Renal cortex interstitium (tissue), 11 donors: ENCODE measurements around the gene MLPH. TPM values are rescaled to one million over a fixed set of nuclear protein-coding genes. Genes with fewer than 3 reads are reported as not detected.
"Not testable (repeated sequence)": the region's sequence is repeated elsewhere in the genome, so short reads cannot be mapped to it uniquely, and the experiment has no call there.

Source experiments
- DNase-seq, 11 donors: peaks; one replicate each; pipeline ENCODE4 v3.0.0-alpha.2; 2013; ENCODE audit warnings: low read depth in 9 of 11, low spot score in 4 of 11; ENCODE audit errors: extremely low read depth in 1 of 11
- polyA plus RNA-seq, 3 donors: library from polyadenylated mRNA; unstranded; fragments of 120-200 nt; gene quantifications; one replicate each; pipeline ENCODE4 v1.2.1, GENCODE V29; 2013; ENCODE audit not compliant: insufficient read length in 3 of 3

Gene MLPH
- polyA plus RNA-seq, 3 donors: 1.2 to 4.3 (median 2.2) TPM

DNA sequence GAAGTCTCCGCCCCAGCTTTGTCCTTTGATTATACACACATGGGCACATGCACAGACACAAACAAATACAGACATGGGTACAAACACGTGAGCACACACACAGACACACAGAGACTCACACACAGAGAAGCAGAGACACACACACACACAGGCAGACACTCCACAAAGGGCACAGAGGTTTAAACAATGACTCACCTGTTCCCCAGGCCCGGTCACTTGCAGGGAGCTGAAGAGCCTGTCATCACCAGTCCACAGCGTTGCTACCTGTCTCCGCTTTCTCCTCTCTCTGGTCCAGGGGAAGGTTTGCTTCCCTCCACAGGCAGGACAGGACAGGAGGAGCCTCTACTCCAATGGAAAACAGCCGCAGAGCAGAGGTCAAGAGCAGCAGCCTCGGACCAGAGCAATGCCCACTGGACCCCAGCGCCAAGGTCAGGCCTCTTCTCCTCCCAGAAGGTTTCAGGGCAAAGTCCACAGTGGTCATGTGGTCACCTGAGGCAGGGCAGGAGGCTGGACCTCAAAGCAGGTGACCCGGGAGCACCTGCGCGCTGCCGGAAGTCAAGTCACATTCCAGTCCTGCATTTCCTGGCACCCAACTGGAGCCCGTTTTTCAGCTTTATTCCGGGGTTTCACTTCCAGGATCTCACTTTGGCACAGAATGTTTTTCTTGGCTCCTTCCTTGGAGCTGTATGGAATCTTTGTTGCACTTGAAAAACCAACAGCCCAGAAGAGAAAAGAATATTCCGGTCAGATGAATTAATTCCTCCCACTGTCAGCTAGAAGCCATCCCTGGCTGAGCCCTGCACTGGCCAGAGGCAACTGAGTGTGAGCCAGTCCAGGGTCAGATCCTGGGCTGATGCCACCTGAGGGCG lies 103.5 kb downstream of the MLPH start, which contains the start of gene RAB17:
Gene RAB17 (minus strand): TSS at position 463 of the 869 bp plus-strand sequence. CDS start 4,580 bp downstream, outside the sequence.
- DNase-seq: peak in 1 of 11 donors; percentile 47

DNA sequence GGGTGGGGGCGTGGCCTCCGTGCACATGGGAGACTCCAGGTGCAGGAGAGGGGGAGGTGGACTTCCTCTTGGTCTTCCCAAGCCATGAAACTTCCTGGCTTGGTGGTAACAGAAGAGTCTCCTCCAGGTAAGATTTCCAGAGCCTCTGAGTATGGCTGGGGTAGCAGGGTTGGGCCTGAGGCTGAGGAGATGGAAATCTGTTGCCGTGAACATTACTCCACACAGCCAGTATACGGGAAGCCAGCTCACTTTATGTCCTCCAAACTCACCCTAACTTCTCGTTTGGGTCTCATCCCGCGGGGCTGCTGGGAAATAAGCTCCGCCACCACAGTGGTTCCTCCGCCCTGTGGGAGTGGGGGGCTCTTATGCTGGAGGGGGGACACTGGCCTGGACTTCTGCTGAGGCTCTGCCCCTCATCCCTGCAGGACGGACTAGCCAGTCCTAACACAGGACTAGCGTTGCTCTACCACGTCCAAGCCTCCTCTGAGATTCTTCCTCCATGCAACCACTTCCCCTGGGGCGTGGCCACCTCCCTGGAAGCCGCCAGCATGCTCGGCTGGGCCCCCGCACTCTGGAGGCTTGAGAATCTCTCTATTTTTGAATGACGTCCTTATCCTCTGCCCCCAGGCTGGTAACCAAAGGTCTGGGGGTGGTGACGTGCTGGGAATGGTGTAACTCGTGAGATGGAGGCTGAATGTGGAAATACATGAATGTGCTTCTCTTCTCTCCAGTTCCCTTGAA lies 104.3 kb downstream of the MLPH start:
- DNase-seq: no peak

DNA sequence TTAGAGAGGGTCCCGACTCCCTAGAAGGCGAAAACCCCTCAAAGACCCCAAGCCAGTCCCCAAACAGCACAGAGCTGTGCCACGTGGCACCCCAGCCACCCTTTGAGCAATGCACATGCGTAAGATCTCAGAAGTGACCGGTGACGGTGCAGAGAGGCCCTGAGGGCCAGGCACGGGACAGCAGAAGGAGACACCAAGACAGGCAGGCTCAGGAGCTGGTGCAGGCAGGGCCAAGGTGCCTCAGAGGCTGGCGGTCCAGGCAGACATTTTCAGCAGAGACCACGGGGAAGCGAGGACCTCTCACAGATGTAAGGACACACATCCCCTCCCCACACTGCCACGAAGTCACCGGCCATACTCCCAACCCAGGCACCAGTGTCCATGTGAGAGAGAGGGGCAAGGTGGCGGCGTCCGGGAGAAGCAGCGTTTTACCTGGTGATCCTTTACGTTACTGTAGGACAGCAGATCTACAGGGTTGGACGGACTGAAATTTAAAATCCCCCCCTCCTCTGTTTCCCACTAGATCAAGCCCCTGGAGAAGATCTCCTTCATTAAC lies 105.5 kb downstream of the MLPH start:
- no peak for DNase-seq

DNA sequence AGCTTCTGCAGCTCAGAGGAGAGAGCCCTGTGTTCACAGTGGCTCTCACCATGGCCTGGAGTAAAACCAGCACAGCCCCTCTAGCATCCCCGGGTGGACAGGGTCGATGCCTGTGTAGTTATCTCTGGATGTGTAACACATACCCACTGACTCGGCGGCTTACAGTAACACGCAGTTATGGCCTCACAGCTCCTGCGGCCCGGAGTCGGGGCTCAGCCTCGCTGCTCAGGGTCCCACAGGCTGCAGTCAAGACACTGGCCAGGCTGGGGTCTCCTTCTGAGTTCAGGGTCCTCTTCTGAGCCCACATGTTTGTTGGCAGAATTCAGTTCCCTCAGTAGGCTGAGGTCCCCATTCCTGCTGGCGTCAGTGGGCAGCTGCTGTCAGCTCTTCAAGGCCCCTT lies 106.0 kb downstream of the MLPH start:
- no peak for DNase-seq

DNA sequence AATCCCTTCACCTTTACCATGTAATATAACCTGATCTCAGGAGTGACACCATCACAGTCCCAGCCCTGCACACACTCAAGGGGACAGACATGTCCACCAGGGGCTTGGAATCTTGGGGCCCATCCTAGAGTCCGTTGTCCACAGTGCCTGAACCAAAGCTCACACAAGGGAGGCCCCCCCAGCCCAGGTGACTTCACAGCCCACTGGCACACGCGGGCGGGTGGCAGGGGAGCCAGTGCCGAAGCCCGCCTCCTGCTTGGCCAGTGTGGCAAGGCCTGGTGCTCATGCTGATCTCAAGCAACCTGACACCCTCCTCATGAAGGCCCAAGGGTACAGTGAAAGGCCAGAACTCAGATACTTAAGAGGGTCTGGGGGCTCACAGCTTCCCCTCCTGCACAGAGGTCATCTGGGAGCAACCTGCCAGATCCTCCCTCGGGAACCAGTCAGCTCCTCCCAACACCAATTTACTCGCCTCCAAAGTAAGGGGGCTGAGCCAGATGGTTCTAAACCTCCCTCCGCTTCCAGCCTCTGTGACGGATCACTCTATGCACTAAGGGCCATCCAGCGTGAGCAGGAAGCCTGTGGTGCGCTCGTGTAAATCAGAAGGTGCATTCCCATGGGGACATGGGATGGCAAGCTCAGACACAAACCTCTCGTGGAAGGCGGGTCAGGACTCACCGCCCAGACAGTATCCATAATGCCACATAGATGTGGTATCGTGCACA lies 106.7 kb downstream of the MLPH start:
- DNase-seq: no peak

DNA sequence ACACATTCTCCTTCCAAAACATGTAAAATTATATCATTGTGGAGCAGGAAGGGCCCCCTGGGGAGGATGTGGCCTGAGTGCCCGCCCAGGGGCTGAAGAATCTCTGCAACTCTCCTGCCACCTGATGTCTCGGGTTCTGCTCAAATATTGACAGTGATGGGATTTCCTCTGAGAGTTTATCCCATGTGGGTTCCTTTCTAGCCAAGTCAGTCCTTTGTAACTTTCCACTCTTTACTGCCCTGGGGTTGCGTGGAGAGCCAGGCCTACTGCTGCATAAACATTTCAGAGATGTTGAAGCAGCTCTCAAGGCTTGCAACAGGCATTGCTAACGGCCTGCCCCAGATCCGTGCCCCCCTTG lies 107.4 kb downstream of the MLPH start:
- DNase-seq: no peak

DNA sequence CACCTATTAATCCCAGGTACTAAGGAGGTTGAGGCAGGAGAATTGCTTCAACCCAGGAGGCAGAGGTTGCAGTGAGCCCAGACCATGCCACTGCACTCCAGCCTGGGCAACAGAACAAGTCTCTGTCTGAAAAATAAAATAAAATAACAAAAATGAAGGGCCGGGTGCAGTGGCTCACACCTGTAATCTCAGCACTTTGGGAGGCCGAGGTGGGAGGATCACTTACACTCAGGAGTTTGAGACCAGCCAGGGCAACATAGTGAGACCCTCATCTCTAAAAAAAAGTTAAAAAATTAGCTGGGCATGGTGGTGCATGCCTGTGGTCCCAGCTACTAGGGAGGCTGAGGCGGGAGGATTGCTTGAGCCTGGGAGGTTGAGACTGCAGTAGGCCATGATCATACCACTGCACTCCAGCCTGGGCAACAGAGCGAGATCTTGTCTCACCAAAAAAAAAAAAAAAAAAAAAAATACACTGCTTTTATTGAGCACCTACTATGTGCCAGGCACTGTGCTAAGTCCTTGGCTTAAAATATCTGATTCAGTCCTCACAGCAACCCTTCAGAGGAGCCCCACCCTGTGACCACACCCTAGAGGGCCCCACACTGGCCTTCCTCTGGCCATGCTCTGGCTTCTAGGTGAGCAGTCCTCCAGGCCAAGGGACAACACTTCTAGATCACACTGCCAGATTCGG lies 108.9 kb downstream of the MLPH start:
- DNase-seq: not testable (repeated sequence)

DNA sequence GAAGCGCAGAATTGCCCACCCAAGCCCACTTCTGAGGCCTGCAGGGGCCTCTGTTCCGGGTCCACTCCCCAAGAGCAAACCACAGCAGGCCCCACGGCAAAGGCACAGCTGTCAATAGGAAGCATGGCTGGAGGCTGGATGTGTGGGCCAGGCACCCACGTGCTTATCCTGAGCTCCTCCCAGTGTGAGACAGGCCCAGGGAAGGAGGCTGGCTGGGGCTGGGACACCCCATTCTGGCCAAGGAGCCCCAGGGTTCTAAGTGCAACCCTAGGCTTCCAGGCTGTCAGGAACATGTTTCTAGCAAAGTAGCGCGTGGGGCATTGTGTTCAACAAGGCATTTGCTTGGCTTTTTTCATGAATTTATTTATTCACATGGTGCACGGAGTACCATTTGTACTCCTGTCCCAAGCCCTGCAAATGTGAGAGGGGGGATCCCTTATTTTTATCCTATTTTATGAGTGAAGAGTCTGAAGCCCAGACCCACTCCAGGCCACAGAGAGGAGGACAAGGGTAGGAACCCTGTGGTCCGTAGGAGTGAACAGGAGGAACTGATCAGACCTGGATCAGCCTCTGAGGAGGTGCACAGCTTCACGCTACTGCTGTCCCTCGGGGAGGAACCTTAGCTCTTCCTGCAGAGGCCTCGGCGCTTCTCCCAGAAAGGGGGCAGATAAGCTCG lies 109.6 kb downstream of the MLPH start:
- no peak for DNase-seq

DNA sequence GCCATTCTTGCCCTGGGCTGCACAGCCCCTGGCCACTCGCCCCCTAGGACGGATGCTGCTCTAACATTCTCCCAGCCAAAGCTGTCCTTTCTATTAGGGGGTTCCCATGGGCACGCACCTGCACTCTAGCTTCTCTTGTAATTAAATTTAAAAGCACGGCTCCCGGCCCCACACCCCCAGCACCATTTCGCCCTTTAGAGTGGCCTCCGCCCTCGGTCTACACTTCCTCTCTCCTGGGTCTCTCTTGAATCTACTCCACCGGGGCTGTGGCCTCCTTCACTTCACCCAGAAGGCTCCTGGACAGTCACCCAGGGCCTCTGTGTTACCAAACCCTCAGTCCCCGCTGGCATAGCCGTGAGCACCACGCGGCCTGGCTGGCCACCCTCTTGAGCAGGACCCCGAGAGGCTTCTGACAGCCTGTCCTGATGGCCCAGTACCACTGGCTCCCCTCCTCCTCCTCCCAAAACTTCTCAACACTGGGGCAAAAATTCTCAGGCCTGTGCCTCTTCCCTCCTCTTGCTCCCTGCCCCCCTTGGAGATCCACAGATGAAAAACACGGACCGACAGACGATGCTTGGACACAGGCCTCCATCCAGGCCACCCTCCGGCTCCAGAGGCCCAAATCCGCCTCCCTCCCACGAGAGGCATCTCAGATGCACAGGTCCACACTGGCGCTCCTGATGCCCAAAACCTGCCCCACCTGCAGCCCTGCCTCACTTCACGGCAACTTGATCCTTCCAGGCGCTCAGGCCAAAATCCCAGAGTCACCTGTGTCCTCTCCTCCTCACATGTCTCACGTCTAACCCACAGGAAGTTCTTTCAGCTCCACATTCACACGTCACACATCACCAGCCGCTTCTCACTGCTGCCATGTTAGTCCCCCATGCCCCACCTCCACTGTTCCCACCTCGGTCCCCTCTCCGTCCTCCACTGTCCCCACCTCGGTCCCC lies 110.4 kb downstream of the MLPH start:
- no peak for DNase-seq

DNA sequence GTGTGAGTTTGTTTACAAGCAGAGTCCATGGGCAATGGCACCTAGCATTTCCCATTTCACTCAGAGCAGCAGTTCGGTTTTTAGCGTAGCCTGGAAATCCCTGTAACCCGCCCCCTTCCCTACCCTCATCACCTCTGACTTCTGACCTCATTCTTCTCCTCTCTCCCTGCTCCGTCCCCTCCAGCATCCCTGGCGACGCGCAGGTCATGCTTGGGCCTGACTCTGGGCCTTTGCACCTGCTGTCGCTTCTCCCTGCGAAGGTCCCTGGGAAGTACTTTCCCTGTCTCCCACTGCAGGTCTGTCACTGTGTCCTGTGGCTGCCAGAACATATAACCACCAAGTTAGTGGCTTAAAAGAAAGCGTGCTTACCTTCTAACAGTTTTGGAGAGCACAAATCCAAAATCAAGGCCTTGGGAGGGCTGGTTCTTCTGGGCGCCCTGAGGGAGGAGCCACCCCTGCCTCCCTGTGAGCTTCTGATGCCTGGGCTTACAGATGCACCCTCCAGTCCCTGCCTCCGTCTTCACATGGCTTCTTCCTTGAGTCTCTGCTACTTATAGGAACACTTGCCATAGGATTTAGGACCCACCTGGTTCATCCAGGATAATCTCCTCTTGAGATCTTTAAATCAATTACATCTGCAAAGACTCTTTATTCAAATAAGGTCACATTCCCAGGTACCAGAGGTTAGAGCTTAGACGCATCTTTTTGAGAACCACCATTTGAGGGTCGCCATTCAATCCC lies 111.6 kb downstream of the MLPH start:
- DNase-seq: no peak

DNA sequence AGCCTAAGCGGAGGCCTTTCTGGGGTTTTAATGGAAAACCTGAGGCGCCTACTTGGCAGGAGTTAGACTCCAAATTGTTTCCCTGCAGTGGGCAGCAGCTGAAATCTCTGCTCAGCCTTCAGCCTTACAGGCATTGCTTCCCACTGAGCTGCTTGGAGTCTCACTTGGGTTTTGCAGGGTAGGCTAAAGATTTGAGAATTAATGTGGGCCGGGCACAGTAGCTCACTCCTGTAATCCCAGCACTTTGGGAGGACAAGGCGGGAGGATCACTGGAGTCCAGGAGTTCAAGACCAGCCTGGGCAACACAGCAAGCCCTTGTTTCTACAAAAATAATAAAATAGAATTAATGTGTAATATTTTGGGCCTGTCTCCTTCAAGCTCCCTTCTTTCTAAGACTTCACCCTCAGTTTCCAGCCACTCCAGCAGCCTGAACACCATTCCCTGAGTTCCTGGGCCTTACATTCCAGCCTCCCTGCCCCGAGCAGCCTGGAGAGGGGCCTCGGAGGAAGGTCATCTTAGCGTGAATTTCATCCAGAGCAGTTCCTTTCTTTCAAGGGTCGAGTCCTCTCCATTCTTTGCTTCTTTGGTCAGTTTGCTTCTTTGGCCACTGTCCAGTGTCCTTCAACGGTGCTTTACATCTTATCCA lies 112.5 kb downstream of the MLPH start:
- no peak for DNase-seq

DNA sequence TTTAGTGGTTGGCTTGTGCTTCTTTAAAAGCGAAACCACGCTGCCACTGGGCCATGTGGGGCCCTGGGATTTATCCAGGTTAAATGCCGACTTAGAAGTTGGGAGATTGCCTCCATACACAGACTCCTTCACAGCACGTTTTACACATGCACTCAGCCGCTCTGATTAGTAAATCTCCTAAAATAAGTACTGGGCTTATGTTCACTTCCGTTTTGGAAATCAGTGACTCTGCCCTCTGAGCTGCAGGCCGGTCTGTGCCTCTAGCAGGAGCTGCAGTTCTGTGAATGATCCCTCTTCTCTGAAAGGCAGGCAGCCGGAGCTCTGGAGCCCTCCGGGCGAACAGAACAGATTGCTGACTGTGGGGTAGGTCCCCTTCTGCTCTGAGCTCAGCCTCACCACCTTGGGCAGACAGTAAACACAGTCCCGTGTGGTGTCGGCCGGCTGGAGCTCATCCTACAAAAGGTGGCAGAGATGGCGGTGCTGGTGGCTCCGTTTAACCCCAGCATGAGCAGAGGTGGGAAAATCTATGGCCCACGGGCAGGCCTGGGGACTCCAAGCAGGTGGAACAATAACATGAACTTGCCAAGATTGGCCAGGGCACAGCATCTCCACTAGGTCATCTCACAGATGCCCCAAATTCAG lies 113.3 kb downstream of the MLPH start:
- peak in 2 of 11 donors; percentile 36 to 47 for DNase-seq

DNA sequence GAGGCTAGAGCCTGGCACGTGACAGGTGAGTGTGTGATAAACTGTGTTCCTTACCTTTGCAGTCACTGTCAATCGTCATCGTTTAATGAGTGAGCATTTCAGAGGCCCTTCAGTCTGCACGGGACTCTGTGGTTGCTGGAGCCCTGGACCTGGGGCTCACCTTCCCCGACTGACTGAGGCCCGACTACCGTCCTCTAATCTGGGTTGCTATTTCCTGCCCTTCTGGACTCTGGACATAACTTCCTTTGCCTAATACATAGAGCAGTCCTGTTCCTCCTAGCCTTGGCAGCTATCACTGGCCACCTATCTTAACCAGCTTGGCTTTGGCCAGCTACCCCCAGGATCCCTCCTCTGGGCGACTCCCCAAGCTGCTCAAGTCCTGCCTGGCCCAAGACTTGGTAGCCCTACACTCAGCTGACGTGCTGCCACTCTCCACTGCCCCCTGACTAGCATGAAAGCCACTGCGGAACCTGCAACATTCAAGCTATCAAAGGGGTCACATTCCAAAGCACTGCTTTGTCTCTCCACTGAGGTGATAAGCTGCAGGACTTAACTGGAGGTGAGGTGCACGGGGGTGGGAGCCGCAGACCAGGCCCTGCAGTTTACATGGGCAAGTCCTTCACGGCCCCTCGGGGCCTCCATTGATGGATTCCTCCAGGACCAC lies 114.5 kb downstream of the MLPH start:
- no peak for DNase-seq

DNA sequence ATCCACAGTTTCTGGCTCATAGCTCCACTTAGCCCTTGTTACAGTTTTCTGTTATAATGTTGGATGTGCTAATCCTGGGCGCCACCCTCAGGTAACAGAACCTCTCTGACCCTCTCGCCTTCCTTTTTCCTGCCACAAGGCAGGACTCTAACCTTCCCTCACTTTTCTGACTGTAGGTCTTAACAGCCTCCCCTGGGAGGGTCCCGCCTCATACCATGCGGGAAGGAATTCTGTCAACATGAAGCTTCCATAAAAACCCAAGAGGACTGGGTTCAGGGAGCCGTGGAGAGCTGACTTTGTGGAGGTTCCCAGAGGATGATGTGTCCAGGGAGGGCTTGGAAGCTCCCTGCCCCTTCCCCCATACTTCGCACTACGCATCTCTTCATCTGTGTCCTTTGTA lies 115.4 kb downstream of the MLPH start:
- DNase-seq: no peak

DNA sequence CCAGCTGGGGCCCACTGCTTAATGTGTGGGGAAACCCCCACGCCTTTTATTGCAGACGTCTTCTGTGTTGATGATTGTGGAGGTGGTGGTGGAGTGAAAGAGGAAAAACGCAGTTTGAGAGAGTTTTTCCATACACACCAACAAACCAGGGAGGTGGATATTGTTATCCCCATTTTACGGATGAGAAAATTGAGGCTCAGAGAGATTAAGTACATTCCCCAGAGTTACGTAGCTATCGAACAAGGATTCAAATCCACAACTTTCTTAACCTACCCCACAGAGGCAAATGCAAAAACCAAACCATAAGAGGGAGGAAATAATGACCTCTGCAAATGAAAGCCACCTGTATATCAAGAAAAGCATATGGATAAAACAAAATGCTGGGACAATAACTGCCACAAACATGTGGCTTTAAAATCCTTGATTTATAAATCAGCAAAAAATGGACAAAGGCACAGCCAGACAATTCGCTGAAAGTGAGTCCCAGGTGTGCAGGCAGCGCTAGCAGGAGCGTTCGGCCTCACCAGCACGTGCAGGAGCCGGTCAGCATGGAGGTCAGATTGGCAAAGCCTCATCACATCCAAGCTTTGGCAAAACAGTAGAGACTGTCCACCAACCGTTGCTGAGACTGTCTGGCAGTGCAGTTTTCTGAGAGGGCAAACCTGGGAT lies 116.1 kb downstream of the MLPH start:
- DNase-seq: no peak
